H1 (cell line): ENCODE results near the gene ARPP21. TPM values are rescaled to one million over a fixed set of nuclear protein-coding genes. Genes with fewer than 3 reads are reported as not detected.

Source experiments
- ATF2 ChIP-seq: IDR thresholded peaks from 2 replicates; pipeline ENCODE4 v1.6.1; 2012; ENCODE audit warnings: low read length, inconsistent platforms
- GABPA ChIP-seq: IDR thresholded peaks from 2 replicates; pipeline ENCODE4 v1.6.1; 2011; ENCODE audit warnings: mild to moderate bottlenecking, low read length, moderate library complexity, borderline replicate concordance; ENCODE audit not compliant: insufficient read depth
- KDM5A ChIP-seq: fragments of 200-600 bp; IDR thresholded peaks from 2 replicates; pipeline ENCODE4 v1.7.1; 2012; ENCODE audit warnings: mild to moderate bottlenecking, low read length, inconsistent platforms, mixed read lengths
- POLR2AphosphoS5 ChIP-seq: IDR thresholded peaks from 2 replicates; pipeline ENCODE4 v1.6.1; 2011; ENCODE audit warnings: low read depth, low read length
- SP4 ChIP-seq: IDR thresholded peaks from 2 replicates; pipeline ENCODE4 v1.6.1; 2012; ENCODE audit warnings: low read length, inconsistent platforms
- TEAD4 ChIP-seq: IDR thresholded peaks from 2 replicates; pipeline ENCODE4 v1.6.1; 2012; ENCODE audit warnings: low read depth, low read length, inconsistent platforms, mixed read lengths
- polyA plus RNA-seq, 7 experiments: library from polyadenylated mRNA; depleted of rRNA in 3 of 7; stranded (reverse) in 5 of 7; unstranded in 2 of 7; fragments of >200 nt in 5 of 7; fragments of 200-250 nt in 2 of 7; gene quantifications; 1 replicate in 5 of 7; 2 replicates in 1 of 7; 4 replicates in 1 of 7; pipeline versions ENCODE4 v1.2.1 to v1.2.3, GENCODE V29; 2011 to 2013; ENCODE audit warnings: missing spikeins in 2 of 7, mixed read lengths in 2 of 7
- total RNA-seq: library from RNA; stranded (reverse); fragmentation: NEBNext Ultra II Directional; extraction: Animal tissue kit (Norgen Biotek cat#: 25700); gene quantifications from 2 replicates; pipeline ENCODE4 v1.2.1, GENCODE V29; 2021

Gene ARPP21
- total and polyA plus RNA-seq, 2 of the 8 experiments (the other 6 are each of a cell fraction or from before 2014, with no cell fraction given) = not detected

- TF ChIP-seq ATF2 (no peak), SP4 (no peak), GABPA (no peak), POLR2AphosphoS5 (no peak), KDM5A (no peak), TEAD4 (no peak)
Observed at GRCh38 chr3:35733341-35733740, 94.0 kb downstream of the ARPP21 start (continued).
